HG03439 (cell line): Measurements from ENCODE around the gene BAZ1A.
"Not testable (repeated sequence)": the region's sequence is repeated elsewhere in the genome, so short reads cannot be mapped to it uniquely, and the experiment has no call there.

Experiments
- ATAC-seq: cut with Tn5 transposase; IDR thresholded peaks from one replicate; pipeline ENCODE4 v1.9.1; 2021; ENCODE audit warnings: mild to moderate bottlenecking, moderate library complexity; ENCODE audit not compliant: unreplicated experiment

BAZ1A gene

DNA sequence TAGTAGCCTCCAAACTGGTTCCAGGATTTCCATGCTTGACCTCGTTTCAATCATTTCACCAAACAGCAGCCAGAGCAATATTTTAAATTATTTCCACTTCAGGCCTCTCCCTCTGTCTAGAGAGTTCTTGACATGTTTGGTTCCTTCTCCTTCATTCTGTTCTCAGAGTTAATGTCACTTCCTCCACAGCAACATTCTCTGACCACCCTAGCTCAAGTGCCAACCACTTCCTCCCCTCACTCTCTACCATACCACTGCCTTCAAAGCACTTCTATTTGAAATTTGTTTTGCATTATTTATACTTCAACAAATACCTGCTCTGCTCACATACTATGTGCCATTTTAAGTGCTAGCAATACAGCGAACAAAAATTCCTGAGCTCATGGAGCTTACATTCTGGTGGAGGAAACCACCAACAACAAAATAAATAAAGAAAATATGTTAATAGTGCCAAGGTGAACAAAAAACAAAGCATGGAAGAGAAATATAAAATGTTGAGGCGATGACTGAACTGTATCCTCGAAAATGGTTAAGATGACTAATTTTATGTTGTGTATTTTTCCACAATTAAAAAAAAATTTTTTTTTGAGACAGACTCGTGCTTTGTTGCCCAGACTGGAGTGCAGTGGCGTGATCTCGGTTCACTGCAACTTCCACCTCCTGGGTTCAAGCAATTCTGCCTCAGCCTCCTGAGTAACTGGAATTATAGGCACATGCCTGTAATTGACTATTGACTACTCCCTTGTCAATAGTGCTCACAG, 17.3 kb downstream of the BAZ1A start:
- ATAC-seq = no peak

DNA sequence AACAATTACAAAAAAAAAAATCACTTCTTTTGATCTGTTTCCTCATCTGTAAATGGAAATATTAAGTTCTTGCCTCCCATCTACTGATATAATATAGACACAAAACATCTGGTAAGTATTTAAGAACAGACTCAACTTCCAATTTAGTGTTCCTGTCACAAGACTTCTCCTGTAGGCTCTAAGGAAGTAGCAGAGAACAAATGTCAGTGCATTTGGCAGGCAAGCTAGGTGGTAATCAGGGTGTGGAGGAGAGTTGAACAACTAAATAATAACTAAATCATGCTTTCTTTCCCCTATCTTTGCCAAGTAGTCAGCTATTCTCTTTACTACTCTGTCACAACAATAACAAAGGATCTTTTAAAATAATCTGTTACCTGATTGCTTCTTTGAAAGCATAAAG, 22.1 kb downstream of the BAZ1A start:
- ATAC-seq = no peak

DNA sequence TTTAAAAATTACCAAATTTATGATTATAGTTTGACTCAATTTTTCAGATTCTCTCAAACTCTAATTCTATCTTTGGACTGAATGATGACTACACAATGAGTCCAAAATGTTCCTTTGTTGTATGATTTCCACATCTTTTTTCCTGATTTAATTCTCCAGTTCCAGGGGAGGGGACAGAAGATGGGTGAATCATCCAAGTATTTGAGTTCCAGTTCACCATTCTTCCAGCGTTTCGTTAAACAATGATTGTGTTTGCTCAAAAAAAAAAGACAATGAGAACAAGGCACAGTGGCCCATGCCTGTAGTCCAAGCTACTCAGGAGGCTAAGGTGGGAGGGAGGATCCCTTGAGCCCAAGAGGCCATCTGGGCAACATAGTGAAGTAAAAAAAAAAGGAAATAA, 23.8 kb downstream of the BAZ1A start:
- ATAC-seq = no peak

DNA sequence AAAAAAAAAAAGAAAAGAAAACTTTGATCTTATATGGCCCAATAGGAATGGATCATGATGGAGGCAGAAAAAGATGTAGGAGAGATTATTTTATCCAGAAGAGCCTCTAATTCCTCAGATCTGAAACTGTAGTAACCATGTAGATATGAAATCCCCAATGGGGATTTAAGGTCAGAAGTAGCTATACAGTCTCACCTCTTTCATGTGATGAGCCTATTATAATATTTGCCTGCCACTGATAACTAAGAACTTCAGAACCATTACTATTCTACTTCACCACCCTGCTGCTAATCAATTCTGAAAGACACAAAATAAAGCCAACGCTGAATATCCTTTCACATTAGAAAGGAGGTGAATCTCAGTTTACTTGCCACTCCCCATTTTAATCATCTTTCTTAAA, 29.3 kb downstream of the BAZ1A start:
- ATAC-seq = no peak

DNA sequence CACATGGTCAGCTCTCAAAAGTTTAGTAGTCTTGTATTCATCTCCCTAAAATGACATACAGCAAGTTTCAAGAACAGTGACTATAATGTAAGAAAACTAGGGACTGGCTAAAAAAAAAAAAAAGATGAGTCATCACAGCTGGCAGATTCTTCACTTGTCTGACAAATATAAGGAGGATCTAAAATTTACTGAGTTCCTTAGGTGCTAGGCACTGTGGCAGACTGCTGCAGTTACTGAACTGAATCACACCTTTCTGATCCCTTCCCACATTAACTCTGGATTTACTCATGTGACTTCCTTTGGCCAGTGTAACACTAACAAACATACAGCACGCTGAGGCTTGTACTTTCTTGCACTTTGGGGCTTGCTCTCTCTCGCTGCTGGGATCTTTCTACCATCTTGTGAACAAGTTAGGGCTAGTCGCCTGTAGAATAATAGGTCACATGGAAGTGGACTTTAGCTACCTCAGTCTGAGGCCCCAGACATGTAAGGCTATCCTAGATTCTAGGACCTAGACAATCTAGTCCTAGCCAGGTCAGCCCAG, 32.1 kb downstream of the BAZ1A start:
- peak; percentile 71 for ATAC-seq

DNA sequence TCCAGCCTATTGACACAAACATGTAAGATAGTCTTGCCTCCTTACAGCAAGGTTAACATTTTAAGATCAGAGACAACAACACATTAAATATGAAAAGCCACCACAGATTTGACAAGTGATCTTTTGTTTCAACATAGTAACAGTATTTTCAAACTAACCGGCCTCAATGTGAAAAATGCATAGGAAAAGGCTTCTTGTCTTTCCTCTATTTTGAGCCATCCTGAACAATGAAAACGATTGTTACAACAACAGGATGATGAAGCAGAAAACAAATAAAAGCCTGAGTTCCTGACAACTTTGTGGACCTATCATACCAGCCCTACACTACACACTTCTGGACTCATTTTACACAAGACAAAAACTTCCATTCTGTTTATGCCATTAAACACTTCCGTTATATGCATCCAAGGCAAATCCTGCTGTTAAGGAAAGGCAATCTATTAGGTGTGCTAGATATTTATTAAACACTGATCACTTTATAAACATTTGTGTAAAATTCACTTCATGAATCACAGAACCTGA, 37.3 kb downstream of the BAZ1A start:
- no peak for ATAC-seq

DNA sequence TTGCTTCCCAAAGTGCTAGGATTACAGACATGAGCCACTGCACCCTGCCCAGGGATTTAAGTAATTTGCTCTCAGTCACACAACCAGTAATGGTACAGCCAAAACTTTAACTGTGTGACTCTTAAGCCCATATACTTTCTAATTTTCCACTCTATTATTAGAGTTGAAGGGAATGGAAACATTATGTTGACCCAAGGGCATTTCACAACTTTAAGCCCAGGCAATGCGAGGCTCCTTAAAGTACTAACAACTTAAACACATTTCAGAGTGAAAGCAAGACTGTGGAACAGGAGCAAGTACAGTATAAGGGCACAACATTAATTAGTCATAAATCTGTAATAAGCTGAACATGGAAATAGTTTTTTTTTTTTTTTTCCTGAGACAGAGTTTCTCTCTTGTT, 39.8 kb downstream of the BAZ1A start:
- ATAC-seq = no peak

DNA sequence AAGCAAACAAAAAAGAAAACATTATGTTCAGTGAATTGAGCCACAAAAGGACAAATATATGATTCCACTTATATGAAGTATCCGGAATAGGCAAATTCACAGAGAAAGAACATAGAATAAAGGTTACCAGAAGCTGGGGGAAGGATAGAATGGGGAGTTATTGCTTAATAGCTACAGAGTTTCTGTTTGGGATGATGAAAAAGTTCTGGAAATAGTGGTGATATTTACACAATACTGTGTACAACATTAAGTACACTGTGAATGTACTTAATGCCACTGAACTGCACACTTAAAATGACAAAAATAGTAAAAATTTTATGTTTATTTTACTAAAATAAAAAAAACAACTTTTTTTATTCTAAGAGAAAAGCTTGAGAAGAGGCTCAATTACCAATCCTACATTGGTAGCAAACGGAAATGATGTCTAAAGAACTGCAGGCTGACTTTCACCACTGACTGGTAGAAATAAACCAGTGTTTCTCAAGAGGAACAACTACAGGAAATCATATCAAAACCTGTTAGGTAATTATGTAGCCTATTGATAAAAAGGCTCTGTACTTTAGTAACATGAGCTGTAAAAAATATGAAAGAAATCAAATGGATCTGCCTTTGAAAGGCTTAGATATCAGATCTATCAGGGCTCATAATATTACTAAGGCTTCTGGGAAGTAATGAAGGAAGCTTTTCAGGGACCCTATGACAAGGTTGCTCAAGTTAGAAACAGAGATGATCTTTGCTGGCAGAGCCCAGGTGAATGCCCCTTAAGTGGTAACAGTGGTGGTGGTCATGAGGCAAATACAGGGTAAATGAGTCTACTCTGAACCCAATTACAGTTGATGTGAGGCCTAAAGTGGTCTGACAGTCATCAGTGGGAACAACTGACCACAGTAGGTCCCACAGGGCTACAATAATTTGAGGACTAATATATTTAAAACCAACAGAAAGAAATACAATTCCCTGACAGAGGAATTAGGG, 41.3 kb downstream of the BAZ1A start:
- no peak for ATAC-seq

DNA sequence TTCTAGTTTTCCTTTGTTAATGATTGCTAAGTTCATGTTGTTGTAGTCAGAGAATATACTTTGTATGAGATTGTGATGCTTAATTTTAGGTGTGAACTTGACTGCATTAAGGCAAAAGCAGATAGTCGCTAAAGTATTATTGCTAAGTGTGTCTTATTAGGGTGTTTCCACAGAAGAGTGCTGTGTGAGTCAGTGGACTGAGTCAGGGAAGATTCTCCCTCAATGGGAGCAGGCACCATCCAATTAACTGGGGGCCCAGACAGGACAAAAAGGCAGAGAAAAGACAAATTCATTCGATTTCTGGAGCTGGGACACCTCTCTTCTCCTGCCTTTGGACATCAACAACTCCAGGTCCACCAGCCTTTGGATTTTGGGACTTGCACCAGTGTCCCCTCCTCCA, 48.5 kb downstream of the BAZ1A start:
- no peak for ATAC-seq

DNA sequence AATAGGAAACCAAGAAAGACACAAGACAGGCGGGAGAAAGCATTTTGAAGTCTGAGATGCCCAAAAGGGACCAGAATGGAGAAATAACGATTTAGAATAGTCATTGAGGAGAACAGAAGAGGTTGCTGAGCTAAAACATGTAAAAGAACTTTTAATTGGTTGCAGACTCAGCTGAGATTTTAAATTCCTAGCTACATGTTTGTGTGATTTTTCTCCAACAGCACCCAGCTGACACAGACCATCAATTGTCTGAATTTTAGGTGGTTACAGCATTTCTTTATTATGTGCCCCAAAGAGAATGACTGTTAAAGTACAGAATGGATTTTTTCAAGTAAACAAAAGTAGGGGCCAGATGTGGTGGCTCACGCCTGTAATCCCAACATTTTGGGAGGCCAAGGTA, 50.3 kb downstream of the BAZ1A start:
- ATAC-seq = no peak

DNA sequence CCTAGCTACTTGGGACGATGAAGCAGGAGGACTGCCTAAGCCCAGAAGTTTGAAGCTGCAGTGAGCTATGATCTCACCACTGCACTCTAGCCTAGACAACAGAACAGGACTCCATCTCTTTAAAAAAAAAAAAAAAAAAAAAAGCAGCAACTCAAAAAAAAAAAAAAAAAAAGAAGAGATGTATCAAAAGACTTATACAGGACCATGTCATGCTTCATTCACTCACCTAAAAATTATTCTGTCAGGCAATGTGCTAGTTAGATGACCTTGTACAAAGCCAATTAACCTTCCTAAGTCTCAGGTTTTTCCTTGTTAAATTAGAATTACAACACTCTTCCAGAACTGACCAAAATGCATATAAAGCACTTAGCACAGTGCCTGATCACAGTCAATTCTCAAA, 50.9 kb downstream of the BAZ1A start:
- no peak for ATAC-seq

DNA sequence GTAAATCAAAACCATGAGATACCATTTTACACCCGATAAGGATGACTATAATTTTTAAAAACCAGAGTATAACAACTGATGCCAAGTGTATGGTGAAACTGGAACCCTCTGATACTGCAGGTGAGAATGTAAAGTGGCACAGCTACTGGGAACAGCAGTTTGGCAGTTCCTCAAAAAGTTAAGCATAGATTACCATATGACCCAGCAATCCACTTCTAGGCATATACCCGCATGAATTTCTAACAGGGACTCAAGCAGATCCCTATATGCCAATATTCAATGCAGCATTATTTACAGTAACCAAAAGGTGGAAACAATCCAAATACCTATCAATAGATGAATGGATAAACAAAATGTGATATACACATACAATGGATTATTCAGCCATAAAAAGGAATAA, 57.4 kb downstream of the BAZ1A start:
- ATAC-seq = no peak

DNA sequence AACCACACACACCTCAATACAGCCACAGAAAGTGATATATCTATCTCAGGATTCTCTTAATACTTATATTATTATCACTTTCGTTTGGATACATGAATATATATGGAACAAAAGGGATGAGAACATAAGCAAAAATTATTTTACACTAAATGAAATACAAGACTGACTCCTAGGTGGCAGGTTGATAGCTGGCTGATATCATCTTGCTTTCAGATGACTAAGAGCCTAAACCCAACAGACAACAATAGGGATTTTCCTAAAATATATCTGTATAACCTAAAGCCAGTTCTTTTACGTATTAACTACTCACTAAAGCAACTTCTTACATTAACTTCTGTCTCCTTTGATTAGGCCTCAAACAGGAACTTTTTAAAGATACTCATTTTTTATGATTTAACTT, 65.1 kb downstream of the BAZ1A start:
- ATAC-seq = no peak

DNA sequence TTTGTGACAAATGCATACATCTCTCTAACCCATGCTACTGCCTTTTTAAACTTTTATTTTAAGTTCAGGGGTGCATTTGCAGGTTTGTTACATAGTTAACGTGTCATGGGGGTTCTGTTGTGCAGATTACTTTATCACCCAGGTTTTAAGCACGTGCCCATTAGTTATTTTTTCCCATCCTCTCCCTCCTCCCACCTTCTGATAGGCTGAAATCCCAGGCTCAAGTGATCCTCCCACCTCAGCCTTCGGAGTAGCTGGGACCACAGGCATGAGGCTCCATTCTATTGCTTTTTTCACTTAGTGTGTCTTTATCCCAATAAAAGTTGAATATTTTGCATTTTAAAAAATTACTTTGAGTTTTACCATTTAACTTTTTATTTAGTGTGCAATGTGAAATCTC, 68.9 kb downstream of the BAZ1A start:
- ATAC-seq = no peak

DNA sequence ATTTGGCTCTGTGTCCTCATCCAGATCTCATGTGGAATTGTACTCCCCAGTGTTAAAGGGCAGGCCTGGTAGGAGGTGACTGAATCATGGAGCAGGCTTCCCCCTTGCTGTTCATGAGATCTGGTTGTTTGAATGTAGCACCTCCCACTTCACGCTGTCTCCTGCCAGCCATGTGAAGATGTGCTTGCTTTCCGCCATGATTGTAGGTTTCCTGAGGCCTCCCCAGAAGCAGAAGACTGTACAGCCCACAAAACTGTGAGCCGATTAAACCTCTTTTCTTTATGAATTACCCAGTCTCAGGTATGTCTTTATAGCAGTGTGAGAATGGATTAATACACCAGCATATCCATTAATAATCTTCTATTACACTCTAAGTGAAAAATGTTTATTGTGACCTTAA, 70.2 kb downstream of the BAZ1A start:
- ATAC-seq = no peak

DNA sequence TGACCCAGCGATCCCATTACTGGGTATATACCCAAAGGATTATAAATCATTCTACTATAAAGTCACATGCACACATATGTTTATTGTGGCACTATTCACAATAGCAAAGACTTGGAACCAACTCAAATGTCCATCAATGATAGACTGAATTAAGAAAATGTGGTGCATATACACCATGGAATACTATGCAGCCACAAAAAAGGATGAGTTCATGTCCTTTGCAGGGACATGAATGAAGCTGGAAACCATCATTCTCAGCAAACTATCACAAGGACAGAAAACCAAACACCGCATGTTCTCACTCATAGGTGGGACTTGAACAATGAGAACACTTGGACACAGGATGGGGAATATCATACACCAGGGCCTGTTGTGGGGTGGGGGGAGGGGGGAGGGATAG, 76.3 kb downstream of the BAZ1A start:
- ATAC-seq = not testable (repeated sequence)

DNA sequence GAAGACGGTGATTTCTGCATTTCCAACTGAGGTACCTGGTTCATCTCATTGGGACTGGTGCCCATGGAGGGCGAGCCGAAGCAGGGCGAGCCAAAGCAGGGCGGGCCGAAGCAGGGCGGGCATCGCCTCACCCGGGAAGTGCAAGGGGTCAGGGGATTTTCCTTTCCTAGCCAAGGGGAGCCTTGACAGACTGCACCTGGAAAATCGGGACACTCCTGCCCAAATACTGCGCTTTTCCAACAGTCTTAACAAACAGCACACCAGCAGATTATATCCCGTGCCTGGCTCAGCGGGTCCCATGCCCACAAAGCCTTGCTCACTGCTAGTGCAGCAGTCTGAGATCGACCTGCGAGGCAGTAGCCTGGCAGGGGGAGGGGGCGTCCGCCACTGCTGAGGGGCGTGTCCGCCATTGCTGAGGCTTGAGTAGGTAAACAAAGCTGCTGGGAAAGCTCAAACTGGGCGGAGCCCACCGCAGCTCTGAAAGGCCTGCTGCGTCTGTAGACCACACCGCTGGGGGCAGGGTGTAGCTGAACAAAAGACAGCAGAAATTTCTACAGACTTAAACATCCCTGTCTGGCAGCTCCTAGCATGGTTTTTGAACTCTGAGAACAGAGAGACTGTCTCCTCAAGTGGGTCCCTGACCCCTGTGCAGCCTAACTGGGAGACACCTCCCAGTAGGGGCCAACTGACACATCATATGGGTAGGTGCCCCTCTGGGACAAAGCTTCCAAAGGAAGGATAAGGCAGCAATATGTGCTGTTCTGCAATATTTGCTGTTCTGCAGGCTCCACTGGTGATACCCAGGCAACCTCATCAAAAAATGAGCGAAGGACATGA, 77.2 kb downstream of the BAZ1A start:
- no peak for ATAC-seq

DNA sequence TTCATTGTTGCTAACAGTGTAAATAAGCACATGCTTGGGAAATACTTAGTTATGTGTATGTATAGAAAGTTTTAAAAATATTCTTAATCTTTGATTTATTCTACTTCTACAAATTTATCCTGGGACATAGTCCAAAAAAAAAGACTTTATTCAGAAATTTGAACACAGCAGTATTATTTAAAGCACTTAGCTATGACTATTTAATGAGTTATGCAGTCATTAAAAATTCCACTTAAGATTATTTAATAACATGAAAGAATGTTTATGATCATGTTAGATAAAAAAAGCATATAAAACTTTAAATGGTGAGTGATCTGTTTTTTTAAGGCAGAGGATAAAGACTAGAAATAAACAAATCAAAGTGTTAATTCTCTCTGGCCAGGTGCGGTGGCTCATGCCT, 78.3 kb downstream of the BAZ1A start:
- no peak for ATAC-seq

DNA sequence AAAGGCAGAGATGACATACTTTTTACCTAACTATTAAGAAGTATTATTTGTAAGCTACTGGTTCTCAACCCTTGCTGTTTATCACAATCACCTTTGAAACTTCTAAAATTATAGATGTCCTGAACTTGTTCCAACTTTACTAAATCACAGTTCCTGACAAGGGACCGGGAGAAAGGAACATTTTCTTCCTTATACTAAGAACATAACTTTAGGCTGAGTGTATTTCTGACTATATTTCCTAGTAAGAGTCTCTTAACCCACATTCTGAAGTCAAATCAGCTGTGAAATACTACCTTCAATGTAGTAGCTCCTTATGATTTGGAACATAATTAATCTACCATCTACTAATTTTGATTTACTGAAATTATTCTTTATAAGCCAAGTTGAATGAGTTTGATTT, 80.2 kb downstream of the BAZ1A start:
- no peak for ATAC-seq

DNA sequence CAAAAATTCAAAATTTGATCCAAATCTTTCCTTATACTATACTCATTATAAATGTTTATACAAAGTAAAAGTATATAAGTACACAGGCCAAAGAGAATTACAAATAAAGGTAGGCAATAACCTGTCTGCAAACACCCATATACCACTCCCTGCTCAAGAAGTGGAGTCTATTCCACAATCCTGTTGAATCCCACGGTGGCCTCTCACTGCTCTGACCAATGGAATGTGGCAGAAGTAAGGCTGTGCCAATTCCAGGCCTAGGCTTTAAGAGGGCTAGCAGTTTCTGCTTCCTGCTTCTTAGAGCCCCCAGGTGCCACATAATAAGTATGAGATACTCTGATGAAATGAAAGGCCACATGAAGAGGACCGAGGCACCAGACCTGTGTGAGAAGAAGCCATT, 80.9 kb downstream of the BAZ1A start:
- no peak for ATAC-seq

DNA sequence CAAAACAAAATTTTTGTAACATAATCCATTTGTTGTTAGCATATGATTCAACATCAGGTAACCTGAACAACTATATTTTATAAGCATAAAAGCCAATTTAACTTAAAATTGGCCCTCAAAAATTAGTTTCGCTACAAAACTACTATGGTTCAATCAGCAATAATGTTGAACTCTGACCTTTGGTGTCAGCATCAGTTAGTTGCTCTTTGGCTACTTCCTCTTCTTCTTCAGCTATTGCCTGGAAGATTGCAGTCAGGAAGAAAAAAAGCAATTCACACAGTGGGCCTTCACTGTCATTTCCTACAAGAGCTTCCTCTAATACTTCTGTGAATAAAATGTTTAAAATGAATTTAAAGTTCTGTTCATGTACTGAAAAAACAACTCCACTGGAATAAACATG, 82.6 kb downstream of the BAZ1A start:
- ATAC-seq = no peak
